SHP77 (cell line): Measurements from ENCODE around the gene SLC16A1.
"Not testable (repeated sequence)": the region's sequence is repeated elsewhere in the genome, so short reads cannot be mapped to it uniquely, and the experiment has no call there.

Experiments
- DNase-seq, 2 experiments: peaks; one replicate each; lab custom pipeline; 2025; lab: John Stamatoyannopoulos, UW

Gene SLC16A1

DNA sequence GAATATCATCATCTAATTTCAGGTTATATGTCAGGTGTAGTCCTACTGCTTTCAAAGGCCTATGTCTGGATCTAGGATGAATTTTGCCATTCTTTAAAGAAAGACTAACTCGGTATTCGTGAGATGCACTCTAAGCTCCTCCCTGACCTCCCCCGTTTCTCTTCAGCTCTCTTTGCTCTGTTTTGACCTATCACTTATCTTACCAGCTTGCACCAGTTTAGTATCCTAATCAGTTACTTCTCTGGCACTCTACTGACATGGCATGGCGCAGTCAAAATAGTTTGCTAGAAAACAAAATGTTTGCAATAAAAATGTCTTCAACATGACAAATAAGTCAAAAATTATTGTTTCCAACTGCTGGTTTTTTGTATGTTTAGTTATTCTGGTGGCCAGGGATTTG is 8.4 kb upstream of the SLC16A1 start:
- no peak for DNase-seq

DNA sequence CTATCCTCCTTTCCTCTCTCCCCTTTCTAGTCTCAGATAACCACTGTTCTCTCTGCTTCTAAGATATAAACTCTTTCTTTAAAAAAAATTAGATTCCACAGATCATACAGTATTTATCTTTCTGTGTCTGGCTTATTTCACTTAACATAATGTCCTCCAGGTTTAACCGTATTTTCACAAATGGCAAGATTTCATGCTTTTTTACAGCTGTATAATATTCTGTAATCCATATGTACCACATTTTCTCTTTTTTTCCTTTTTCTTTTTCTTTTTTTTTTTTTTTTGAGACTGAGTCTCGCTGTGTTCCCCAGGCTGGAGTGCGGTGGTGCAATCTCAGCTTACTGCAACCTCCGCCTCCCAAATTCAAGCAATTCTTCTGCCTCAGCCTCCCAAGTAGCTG is 5.1 kb upstream of the SLC16A1 start:
- DNase-seq, result no peak

DNA sequence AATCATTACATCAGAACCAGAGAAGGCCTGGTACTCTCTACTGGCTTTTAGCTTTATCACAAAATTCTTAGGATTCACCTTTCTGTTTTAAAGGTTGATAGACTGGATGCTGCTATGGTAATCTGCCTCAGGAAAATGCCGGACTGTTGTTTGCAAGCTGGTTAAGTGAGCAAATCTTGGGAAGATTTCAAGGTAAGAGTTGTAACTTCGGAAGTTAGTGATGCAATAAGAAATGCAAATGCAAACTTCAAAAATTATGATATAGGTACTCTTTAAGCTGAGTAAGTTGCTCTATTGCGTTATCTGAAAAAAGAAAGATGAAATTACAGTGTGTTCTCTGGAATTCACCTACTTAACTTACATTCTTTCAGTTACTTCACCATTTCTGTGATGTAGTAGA is 4.4 kb upstream of the SLC16A1 start:
- no peak for DNase-seq

DNA sequence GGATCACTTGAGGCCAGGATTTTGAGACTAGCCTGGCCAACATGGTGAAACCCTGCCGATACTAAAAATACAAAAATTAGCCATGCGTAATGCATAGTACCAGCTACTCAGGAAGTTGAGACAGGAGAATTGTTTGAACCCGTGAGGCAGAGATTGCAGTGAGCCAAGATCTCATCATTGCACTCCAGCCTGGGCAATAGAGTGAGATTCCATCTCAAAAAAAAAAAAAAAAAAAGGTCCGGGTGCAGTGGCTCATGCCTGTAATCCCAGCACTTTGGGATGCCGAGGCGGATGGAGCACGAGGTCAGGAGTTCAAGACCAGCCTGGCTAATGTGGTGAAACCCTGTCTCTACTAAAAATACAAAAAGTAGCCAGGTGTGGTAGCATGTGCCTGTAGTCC is 2.2 kb upstream of the SLC16A1 start:
- DNase-seq, result not testable (repeated sequence)

DNA sequence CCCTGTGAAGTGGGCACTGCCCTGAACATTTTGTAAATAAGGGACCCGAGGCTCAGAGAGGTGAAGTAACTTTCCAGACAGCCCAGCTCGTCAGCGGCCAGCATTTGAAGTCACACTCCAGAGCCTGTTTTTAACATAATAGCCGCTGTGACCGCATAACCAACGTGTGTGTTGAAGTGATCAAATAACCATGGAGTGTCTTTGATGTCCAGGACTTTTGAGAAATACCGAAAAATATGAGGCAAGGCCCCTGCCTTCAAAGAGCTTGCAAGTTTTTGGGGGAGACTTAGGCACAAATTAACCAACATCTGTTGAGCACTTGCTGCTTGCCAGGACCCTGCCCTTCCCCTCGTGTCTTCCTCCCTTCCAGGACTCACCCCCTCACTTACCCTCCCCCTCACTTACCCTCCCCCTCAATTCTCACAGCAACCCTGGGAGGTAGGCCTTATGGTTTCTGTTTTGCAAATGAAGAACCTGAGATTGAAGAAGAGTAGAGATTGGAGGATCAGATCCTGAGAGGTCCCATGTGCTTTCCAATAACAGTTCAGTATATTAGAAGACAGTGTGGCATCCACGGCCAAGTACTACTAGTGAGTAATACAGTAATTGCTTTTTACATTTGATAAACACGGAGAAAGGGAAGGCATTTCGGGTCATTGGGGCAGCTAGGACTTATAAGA is 1.3 kb upstream of the SLC16A1 start:
- DNase-seq, result peak; percentile 45 to 48

DNA sequence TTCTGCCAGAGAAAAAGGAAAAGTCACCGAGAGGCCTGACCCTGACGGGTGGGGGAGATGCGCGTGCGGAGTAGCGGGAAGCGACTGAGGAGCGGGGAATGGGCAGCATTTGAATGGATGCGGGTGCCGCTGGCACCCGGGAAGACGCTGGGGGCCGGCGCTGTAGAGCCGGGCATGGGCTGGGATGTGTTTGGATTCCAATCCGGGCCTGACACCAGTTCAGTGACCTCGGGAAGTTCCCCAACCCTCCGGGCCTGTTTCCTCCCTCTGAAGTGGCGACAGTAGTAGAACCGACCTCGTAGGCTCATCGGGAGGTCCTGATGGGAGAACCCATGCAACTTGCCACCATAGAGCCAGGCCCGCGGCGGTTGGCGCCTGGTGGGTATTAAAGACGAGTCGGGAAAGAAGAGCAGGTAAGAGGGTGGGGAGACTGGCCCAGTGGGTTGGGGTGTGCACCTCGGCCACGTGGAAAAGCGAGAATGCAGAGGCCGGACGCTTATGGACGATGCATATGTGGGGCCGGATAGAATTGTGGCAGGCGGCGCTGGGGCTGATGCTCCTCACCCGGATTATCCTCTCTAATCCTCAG is 642 bp upstream of the SLC16A1 start:
- DNase-seq, result peak in 1 of 2 experiments; percentile 11

DNA sequence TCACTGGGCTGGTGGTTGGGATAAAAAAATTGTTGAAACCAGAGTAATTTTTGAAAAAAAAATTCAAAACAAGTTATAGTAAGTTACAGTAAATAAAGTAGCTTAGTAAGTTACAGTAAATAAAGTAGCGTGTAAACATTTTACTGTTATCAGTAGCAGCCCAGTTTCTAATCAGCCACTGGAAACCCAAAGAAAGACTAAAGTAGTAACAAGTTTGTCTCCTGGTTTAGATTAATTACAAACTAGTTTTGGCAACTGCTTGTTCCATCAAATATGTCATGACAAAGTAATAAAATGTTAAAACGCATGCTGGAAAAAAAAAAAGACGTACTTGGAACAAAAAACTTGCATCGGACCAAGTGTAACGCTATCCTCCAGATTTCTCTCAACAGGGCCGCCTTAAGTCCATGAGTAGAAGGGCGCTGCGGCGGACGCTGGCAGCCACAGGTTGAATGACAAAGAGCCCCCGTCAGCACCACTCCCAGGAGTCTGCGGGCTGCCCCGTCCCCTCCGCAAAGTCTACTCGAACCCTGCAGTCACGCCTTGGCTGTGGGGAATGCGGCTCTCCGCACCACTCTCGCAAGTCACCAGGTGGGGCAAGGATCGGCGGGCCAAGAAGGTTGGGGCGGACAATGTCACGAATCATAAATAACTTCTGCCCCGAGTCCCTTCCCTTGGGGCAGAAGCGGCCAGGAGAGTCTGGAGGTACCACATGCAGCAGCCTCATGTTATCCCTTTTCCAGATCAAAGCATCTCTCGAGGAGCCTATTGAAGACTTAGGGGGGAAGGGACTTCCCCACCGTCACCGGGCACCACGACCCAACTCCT is 837 bp downstream of the SLC16A1 start:
- DNase-seq, result peak; percentile 47 to 65

DNA sequence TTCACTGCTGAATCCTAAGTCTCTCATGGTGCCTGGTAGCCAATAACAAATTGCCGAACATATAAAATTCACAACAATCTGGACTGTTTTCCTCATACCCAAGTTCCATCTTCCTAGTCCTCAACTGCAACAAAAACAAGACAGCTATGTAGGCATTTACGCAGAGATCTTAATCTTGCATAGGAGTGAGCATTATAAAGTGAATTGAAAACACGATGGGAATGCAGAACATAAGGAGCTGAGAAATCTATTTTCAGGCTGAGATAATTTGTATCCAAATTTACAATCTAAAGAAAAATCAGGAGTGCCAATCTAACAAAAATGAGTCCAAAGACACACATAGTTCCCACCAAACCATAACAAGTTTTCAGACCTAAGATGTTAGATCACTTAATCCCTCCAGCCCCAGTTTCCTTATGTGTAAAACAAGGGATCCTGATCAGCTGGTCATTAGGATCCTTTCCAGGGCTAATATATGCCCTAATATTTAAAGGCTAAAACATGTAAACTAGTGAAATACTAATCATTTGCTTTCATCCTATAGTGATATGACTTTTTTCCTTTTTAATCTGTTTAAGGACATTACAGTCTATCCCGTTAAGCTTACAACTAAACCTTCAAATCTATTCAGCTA is 1.9 kb downstream of the SLC16A1 start:
- DNase-seq, result no peak

DNA sequence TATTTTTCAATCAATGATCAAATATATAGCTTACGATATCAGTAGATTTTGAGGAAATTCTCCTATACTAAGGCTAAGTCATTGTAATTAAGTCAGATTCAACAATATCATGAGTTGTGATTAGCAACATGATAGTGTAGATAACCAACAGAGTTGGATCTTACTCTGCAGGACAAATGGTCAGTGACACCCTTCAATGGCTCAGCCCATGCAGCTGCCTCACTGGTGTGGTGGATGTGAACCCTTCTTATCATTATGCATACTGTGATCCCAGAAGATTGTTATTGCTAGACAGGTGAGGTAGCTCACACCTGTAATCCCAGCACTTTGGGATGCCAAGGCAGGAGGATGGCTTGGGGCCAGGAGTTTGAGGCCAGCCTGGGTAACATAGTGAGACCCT is 5.6 kb downstream of the SLC16A1 start:
- no peak for DNase-seq

DNA sequence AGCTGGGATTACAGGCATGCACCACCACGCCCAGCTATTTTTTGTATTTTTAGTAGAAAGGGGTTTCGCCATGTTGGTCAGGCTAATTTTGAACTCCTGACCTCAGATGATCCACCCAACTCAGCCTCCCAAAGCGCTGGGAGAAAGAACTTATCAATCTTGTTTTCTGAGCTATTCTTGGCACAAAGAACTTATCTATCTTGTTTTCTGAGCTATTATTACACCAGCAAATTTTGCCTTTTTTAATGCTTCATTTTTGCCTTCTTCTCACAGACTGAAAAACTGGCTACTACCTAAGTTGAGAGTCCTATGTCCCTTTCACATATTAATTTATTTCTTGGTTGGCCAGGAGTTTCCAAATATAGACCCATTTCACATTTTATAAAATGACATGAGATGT is 9.3 kb downstream of the SLC16A1 start:
- DNase-seq, result no peak

DNA sequence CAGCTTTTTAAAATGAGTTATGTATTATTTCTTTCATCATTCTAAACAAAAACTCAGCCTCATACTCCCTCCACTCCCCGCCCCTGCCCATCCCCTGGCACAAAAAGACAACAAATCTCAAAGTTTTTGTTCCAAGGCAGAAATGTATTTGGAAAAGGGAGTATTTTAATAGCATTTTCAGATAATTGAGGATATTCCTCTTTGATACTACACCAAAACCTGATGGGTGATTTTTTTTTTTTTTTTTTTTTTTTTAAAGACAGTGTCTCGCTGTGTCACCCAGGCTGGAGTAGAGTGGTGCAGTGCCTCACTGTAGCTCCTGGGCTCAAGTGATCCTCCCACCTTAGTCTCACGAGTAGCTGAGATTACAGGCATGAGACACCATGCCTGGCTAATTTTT is 16.2 kb downstream of the SLC16A1 start:
- DNase-seq, result no peak

DNA sequence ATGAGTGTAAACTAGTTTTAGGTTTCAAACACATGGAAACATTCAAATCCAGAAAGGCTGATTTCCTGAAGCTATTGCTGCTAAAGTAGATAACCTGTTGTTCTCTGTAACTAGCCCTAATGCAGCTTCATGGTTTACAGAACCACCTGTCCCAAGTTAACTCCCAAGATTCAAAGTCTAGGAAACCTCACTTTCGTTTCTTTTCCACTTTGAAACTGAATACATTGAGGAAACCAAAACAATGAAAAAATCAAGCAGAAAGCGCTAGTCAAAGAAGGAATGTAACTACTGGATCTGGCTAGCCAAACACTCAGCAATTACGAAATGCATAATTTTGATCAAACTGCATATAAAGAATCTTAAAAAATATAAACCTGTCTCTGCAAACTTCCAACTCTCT is 17.8 kb downstream of the SLC16A1 start:
- no peak for DNase-seq

DNA sequence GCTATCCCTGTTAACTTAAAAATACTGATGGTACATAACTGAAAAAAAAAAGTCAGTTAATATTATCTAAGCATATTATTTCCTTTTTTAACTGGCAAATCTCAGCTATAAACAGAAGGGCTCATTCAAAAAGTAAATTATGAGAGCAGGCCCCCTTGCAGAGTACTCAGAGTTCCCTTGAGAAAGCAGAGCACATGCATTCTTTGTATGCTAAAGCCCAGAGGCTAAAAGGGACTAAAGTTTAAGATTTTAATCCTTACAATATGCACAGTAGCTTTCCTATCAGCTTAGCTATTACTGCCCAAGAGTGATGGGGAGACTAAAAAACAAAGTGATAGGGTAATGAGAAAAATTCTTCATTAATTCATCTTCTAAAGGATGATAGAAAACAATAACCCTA is 18.5 kb downstream of the SLC16A1 start:
- DNase-seq, result no peak

DNA sequence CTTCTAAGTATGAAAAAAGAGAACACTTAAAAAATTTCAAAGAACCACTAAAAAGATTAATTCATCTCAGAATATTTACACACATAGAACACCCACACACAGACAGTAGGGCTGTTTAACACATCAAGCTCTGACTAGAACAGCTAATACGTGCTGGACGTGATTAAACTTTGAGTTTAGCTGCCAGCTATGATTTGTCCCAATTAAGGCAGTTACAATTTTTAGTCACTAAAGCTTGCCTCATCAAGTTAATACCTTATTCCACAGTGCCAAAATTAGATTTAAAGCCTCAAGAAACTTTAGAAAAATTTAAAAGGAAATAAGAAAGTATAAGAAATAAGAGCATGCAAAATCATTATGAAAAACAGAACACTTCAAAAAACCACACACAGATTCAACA is 18.9 kb downstream of the SLC16A1 start:
- DNase-seq, result no peak

DNA sequence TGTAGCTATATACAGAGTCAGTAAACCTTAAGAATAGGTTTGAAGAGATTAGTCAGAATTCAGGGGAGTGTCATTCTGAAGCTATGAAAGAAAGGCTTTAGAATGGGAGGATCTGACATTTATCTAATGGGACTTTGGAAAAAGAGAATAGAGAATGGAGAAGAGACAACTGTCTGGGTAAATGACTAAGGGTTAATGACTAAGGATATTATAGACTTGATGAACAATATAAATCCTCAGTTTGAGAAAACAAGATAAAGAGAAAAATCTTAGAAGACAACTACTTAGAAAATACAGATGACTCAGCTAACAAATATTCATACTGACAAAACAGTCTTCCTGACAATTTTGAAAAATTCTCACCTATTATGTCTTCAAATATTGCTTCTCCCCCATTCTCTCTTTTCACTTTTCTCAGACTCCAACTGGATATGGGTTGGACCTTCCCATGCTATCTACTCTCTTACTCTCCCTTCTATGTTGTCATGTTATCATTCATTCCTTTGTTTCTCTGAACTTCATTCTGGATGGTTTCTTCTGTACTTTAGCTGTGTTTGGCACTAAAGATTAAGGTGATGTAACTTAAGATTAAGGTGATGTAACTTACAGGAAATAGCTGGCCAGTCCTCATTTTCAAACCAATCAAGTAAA is 20.4 kb downstream of the SLC16A1 start:
- no peak for DNase-seq

DNA sequence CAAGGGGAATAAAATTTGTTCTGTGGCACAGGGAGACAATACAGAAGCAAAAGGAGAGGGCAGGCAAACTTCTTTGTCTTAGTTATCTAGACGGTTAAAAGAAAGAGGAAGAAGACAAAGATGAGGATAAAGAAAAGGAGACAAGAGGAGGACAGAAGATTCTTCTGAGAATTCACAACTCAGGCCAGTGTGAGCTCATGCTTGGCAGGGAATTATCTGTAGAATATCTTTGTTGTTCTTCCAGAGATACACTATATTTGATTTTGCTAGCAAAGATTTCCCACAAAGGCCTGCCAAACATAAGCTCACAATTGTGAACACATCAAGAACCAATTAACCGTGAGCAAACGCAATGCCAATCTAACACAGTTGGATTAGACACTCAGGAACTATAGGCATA is 21.4 kb downstream of the SLC16A1 start:
- no peak for DNase-seq

DNA sequence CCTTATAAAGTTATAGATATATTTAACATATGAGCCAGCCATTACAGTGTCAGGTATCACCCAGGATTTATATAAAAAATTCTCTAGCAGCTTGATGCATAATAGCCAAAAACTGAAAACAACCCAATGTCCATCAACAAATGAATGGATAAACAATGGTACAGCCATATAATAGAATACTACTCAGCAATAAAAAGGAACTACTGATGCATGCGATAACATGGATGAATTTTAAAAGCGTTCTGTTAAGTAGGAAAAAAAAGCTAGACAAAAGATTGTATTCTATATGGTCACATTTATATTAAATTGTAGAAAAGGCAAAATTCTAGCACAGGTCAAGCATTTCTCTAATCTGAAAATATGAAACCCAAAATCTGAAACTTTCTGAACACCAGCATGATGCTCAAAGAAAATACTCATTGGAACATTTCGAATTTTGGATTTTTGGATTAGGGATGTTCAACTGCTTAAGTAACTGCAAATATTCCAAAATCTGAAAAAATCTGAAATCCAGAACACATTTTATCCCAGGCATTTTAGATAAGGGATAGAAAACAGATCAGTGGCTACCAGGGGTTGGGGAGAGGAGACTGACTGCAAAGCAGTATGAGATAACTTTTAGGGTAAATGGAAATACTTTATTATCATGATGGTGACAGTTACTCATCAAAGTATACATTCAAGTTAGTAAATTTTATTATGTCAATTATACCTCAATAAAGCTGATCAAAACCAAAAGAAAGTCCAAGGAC is 22.0 kb downstream of the SLC16A1 start:
- DNase-seq, result no peak

DNA sequence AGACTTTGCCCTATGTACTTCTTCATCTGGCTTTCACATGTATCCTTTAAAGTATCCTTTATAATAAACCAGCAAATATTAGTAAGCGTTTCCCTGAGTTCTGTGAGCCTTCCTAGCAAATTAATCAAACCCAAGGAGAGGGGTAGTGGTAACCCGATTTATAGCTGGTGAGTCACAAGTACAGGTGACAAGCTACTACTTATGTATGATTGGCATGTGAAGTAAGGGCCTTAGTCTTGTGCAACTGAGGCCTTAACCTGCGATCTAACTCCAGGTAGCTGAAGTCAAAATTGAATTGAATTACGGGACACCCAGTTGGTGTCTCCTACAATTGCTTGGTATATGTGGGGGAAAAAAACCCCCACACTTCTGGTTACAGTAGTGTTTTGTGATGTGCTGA is 26.0 kb downstream of the SLC16A1 start:
- no peak for DNase-seq

DNA sequence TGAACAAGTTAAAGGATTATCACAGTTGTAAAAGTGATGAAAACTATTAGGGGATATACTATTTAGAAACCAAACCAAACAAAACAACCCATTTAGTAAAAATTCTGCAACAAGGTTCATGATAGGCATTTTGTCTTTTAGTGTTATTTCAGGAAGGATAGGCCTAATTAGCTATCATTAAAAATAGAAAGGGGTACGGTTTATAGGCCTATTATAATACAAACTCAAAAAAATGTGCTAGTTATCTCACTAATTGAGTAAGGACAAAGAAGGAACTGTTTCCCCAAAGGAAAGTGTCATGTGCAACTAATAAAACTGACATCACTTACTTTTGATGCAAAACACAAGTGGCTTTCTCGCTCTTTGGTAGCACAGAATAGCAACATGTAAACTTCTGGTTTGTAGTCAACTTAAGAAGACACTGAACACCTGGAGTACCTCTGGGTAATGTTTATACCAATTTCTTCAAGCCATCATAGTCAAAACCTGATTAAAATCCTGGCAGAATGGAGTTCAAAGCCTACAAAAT is 28.5 kb downstream of the SLC16A1 start:
- DNase-seq, result no peak

DNA sequence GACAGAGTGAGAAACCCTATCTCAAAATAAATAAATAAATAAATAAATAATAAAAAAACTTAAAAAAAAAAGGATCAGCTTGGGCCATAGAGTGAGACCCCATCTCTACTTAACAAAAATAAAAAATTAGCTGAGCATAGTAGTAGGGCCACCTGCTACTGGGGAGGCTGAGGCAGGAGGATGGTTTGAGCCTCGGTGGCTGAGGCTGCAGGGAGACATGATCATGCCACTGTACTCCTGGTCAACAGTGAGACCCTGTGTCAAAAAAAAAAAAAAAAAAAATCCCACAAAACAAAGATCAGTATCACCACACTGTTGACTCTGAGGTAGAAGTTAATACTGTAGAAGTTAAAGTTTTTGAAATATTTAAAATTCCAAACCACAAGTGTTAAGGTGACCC is 29.1 kb downstream of the SLC16A1 start:
- no peak for DNase-seq

DNA sequence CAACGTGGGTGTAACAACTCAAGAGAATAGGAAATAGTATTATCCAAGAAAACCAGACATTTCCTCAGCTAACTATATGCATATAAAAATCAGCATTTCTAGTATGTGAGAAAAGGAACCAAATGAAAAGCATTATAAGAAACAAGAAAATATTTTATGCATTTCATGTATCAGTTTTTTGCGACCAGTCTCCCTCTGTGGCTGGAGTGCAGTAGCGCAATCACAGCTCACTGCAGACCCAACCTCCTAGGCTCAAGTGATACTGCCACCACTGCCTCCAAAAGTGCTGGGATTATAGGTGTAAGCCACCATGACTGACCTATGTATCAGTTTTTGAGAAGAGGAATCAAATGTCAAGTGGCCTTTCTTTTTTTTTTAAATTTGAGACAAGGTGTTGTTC is 31.0 kb downstream of the SLC16A1 start:
- no peak for DNase-seq
